ENCODE measurements around the gene CYTH3. TPM values are rescaled to one million over a fixed set of nuclear protein-coding genes. Genes with fewer than 3 reads are reported as not detected.
A peak's percentile ranks its signal among the peaks of the same experiment; 100 is the strongest.

CYTH3 gene
- polyA plus RNA-seq, 1 donor (not counting 4 experiments of a cell fraction or from before 2014, with no cell fraction given) = 28.4 TPM

- DNase-seq (ENCODE audit: low read depth, low spot score) = no peak
- dilution Hi-C loops (cut with MboI; ENCODE audit: extremely low pct_ligation_motif_present, low sequenced_read_pairs) = no loop called here
These were observed 1.3 kb downstream of the CYTH3 start for GRCh38 chr7:6271060-6271658.

GRCh38 chr7:6269527-6269926 is 2.9 kb downstream of the CYTH3 start:
- H3K27me3 ChIP-seq (ENCODE audit: control insufficient read depth, extremely low read depth, insufficient read depth, low read length) = no peaks in the 10 kb centered on the region
- TF ChIP-seq CTCF (optimal IDR thresholded peaks at IDR 0.05 in 1 of 3, IDR thresholded peaks at IDR 0.05 in 1 of 3, conservative IDR thresholded peaks at IDR 0.05 in 1 of 3; ENCODE audit: extremely low read depth in 1 of 3, insufficient read depth in 2 of 3, low read length in 3 of 3) (no peak), EZH2 (IDR thresholded peaks at IDR 0.05; ENCODE audit: low read length) (no peak)
- DNase-seq (ENCODE audit: low read depth, low spot score) (no peak), FAIRE-seq (no peak)
- H3K9me3 ChIP-seq (ENCODE audit: control insufficient read depth, low read depth, low read length) = no peaks in the 10 kb centered on the region
- no peak overlapping the region for H2AFZ ChIP-seq (ENCODE audit: control insufficient read depth, low read length)
- H3K9me1 ChIP-seq (ENCODE audit: control insufficient read depth, extremely low read depth, insufficient read depth, low read length) = no peaks in the 10 kb centered on the region
- dilution Hi-C loops (cut with MboI; ENCODE audit: extremely low pct_ligation_motif_present, low sequenced_read_pairs) = no loop called here
- H3K36me3 ChIP-seq (ENCODE audit: control insufficient read depth in 2 of 2, extremely low read depth in 1 of 2, insufficient read depth in 2 of 2, low read length in 2 of 2) = peaks cover 0 to 5% of the 10 kb centered on the region in 2 experiments
- no peaks in the 10 kb centered on the region for H4K20me1 ChIP-seq (ENCODE audit: control insufficient read depth, extremely low read depth, insufficient read depth, low read length)
- no peak overlapping the region for H3K4me3 ChIP-seq (ENCODE audit: control insufficient read depth in 2 of 3, extremely low read depth in 1 of 3, insufficient read depth in 2 of 3, low read depth in 1 of 3, low read length in 3 of 3)
- no peak overlapping the region for H3K4me2 ChIP-seq (ENCODE audit: control insufficient read depth, extremely low read depth, insufficient read depth, low read depth, low read length)
- no peak overlapping the region for H3K9ac ChIP-seq (ENCODE audit: control insufficient read depth, extremely low read depth, insufficient read depth, low read length)
- H3K4me1 ChIP-seq (ENCODE audit: control insufficient read depth, extremely low read depth, insufficient read depth, low read length) = peaks cover 19% of the 10 kb centered on the region
- H3K79me2 ChIP-seq (ENCODE audit: control insufficient read depth, insufficient read depth, low read length) = peaks cover 72% of the 10 kb centered on the region
- H3K27ac ChIP-seq (ENCODE audit: control insufficient read depth, insufficient read depth, low read length) = no peak overlapping the region

More at GRCh38 chr7:6271060-6271658, 1.3 kb downstream of the CYTH3 start:
- peak overlapping the region; percentile 69 to 98 (median 92) for H3K4me3 ChIP-seq (ENCODE audit: control insufficient read depth in 2 of 3, extremely low read depth in 1 of 3, insufficient read depth in 2 of 3, low read depth in 1 of 3, low read length in 3 of 3)
- H3K27ac ChIP-seq (ENCODE audit: control insufficient read depth, insufficient read depth, low read length) = peak overlapping the region; percentile 76
- peaks cover 0 to 5% of the 10 kb centered on the region in 2 experiments for H3K36me3 ChIP-seq (ENCODE audit: control insufficient read depth in 2 of 2, extremely low read depth in 1 of 2, insufficient read depth in 2 of 2, low read length in 2 of 2)
- H3K9ac ChIP-seq (ENCODE audit: control insufficient read depth, extremely low read depth, insufficient read depth, low read length) = peak overlapping the region; percentile 89
- TF ChIP-seq EZH2 (IDR thresholded peaks at IDR 0.05; ENCODE audit: low read length) (no peak), CTCF (optimal IDR thresholded peaks at IDR 0.05 in 1 of 3, IDR thresholded peaks at IDR 0.05 in 1 of 3, conservative IDR thresholded peaks at IDR 0.05 in 1 of 3; ENCODE audit: extremely low read depth in 1 of 3, insufficient read depth in 2 of 3, low read length in 3 of 3) (peak; percentile 51 to 74 (median 62))
- peaks cover 59% of the 10 kb centered on the region for H3K79me2 ChIP-seq (ENCODE audit: control insufficient read depth, insufficient read depth, low read length)
- FAIRE-seq = peak; percentile 55
- no peaks in the 10 kb centered on the region for H3K27me3 ChIP-seq (ENCODE audit: control insufficient read depth, extremely low read depth, insufficient read depth, low read length)
- H3K9me3 ChIP-seq (ENCODE audit: control insufficient read depth, low read depth, low read length) = no peaks in the 10 kb centered on the region
- no peaks in the 10 kb centered on the region for H3K9me1 ChIP-seq (ENCODE audit: control insufficient read depth, extremely low read depth, insufficient read depth, low read length)
- peak overlapping the region; percentile 78 for H2AFZ ChIP-seq (ENCODE audit: control insufficient read depth, low read length)
- no peaks in the 10 kb centered on the region for H4K20me1 ChIP-seq (ENCODE audit: control insufficient read depth, extremely low read depth, insufficient read depth, low read length)
- H3K4me2 ChIP-seq (ENCODE audit: control insufficient read depth, extremely low read depth, insufficient read depth, low read depth, low read length) = peak overlapping the region; percentile 99
- H3K4me1 ChIP-seq (ENCODE audit: control insufficient read depth, extremely low read depth, insufficient read depth, low read length) = peaks cover 19% of the 10 kb centered on the region
